ENCODE data around the gene TIMP4.

Gene TIMP4

GRCh38 chr3:12158387-12159226 lies at the start of gene TIMP4:
TSS of gene TIMP4 (minus strand) at chr3:12158912. CDS start at chr3:12158840, 72 bp downstream.
- in situ Hi-C loops (cut with HindIII; ENCODE audit: low sequenced_read_pairs) = no loop called here

- in situ Hi-C loops (cut with HindIII; ENCODE audit: low sequenced_read_pairs) = no loop called here
These were observed 46.5 kb upstream of the TIMP4 start for GRCh38 chr3:12205171-12205570.

GRCh38 chr3:12201813-12202212 lies 43.1 kb upstream of the TIMP4 start:
- in situ Hi-C loops (cut with HindIII; ENCODE audit: low sequenced_read_pairs) = no loop called here

- in situ Hi-C loops (cut with HindIII; ENCODE audit: low sequenced_read_pairs) = no loop called here
These were observed 39.6 kb upstream of the TIMP4 start for GRCh38 chr3:12198301-12198700.

- in situ Hi-C loops (cut with HindIII; ENCODE audit: low sequenced_read_pairs) = no loop called here
These were observed 38.8 kb upstream of the TIMP4 start for GRCh38 chr3:12197475-12197874.

GRCh38 chr3:12196684-12197083 lies 38.0 kb upstream of the TIMP4 start:
- in situ Hi-C loops (cut with HindIII; ENCODE audit: low sequenced_read_pairs) = no loop called here

GRCh38 chr3:12195231-12195630 lies 36.5 kb upstream of the TIMP4 start:
- in situ Hi-C loops (cut with HindIII; ENCODE audit: low sequenced_read_pairs) = no loop called here

GRCh38 chr3:12194669-12195161 lies 36.0 kb upstream of the TIMP4 start:
- in situ Hi-C loops (cut with HindIII; ENCODE audit: low sequenced_read_pairs) = no loop called here

GRCh38 chr3:12194209-12194608 lies 35.5 kb upstream of the TIMP4 start:
- in situ Hi-C loops (cut with HindIII; ENCODE audit: low sequenced_read_pairs) = no loop called here

GRCh38 chr3:12193485-12194165 lies 34.9 kb upstream of the TIMP4 start:
- in situ Hi-C loops (cut with HindIII; ENCODE audit: low sequenced_read_pairs) = no loop called here

- in situ Hi-C loops (cut with HindIII; ENCODE audit: low sequenced_read_pairs) = no loop called here
These were observed 34.2 kb upstream of the TIMP4 start for GRCh38 chr3:12192655-12193484.

GRCh38 chr3:12192173-12192572 lies 33.5 kb upstream of the TIMP4 start:
- in situ Hi-C loops (cut with HindIII; ENCODE audit: low sequenced_read_pairs) = no loop called here

GRCh38 chr3:12191559-12191958 lies 32.8 kb upstream of the TIMP4 start:
- in situ Hi-C loops (cut with HindIII; ENCODE audit: low sequenced_read_pairs) = no loop called here

GRCh38 chr3:12190832-12191231 lies 32.1 kb upstream of the TIMP4 start:
- in situ Hi-C loops (cut with HindIII; ENCODE audit: low sequenced_read_pairs) = no loop called here

GRCh38 chr3:12190221-12190807 lies 31.6 kb upstream of the TIMP4 start:
- in situ Hi-C loops (cut with HindIII; ENCODE audit: low sequenced_read_pairs) = no loop called here

- in situ Hi-C loops (cut with HindIII; ENCODE audit: low sequenced_read_pairs) = no loop called here
These were observed 30.1 kb upstream of the TIMP4 start for GRCh38 chr3:12188681-12189287.

- in situ Hi-C loops (cut with HindIII; ENCODE audit: low sequenced_read_pairs) = no loop called here
These were observed 29.6 kb upstream of the TIMP4 start for GRCh38 chr3:12188328-12188648.

- in situ Hi-C loops (cut with HindIII; ENCODE audit: low sequenced_read_pairs) = no loop called here
These were observed 29.0 kb upstream of the TIMP4 start for GRCh38 chr3:12187448-12188327.

- in situ Hi-C loops (cut with HindIII; ENCODE audit: low sequenced_read_pairs) = no loop called here
These were observed 28.0 kb upstream of the TIMP4 start for GRCh38 chr3:12186515-12187286.

Data from endothelial cell of hepatic sinusoid (primary cell).